ENCODE measurements around the gene ARFRP1.
"Not testable (repeated sequence)": the region's sequence is repeated elsewhere in the genome, so short reads cannot be mapped to it uniquely, and the experiment has no call there.

ARFRP1 gene

DNA sequence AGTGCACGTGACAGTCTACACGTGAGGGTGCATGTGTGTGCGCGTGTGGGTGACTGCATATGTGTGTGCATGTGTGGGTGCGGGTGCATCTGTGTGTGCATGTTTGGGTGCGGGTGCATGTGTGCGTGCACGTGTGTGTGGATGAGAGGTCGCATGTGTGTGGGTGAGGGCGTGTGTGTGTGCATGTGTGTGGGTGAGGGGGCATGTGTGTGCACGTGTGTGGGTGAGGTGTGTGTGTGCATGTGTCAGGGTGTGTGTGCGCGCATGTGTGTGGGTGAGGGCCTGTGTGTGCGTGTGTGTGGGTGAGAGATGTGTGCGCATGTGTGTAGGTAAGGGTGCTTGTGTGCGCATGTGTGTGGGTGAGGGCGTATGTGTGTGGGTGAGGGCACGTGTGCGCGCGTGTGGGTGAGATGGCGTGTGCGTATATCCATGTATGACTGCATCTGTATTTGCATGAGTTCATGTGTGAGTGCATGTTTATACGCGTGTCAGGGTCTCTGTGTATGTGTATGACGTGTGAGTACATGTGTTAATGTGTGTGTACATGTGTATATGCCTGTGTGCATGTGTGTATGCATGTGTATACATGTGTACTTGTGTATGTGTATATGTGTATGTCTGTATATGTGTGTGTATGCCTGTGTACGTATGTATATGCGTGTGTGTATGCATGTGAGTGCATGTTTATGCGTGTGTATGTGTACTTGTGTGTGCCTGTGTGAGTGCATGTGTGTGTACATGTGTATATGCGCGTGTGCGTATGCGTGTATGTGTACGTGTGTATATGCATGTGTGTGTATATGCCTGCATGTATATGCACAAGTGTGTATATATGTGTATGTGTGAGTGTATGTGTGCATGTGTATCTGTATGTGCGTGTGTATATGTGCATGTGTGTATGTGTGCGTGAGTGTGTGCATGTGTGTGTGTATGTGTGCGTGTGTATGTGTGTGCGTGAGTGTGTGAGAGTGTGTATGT, 24.6 kb upstream of the ARFRP1 start:
- DNase-seq, result no peak

GRCh38 chr20:63731410-63731809, 23.6 kb upstream of the ARFRP1 start:
- no peak for DNase-seq

GRCh38 chr20:63730189-63730733, 22.5 kb upstream of the ARFRP1 start:
- DNase-seq, result not testable (repeated sequence)

GRCh38 chr20:63722967-63723622, 15.3 kb upstream of the ARFRP1 start:
- not testable (repeated sequence) for DNase-seq

- DNase-seq, result no peak
Observed at GRCh38 chr20:63718996-63719395, 11.2 kb upstream of the ARFRP1 start.

DNA sequence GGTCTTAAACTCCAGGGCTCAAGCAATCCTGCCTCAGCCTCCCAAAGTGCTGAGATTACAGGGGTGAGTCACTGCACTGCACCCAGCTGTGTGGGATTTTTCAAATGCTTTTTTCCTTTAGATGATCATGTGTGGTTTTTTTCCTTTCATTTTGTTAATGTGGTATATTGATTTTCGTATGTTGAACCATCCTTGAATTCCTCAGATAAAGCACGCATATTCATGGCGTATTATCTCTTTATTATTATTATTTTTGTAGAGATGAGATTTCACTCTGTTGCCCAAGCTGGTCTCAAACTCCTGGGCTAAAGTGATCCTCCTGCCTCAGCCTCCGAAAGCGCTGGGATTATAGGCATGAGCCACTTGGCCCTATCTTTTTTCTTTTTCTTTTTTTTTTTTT, 7.1 kb upstream of the ARFRP1 start:
- DNase-seq, result no peak

DNA sequence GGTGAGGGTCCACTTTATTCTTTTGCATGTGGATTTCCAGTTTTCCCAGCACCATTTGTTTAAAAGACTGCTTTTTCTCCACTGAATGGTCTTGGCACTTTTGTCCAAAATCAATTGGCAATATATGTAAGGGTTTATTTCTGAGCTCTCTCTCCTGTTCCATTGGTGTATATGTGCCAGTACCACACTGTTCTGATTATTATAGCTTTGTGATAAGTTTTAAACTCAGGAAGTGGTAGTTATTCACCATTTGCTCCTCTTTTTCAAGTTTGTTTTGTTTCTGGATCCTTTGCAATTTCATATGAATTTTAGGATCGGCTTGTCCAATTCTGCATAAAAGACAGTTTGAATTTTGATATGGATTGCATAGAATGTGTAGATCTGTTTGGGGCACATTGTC, 4.4 kb upstream of the ARFRP1 start:
- no peak for DNase-seq

GRCh38 chr20:63711085-63711645, 3.4 kb upstream of the ARFRP1 start:
- DNase-seq, result no peak

- no peak for DNase-seq
Observed at GRCh38 chr20:63709149-63709527, 1.4 kb upstream of the ARFRP1 start.

GRCh38 chr20:63708301-63709148, 749 bp upstream of the ARFRP1 start:
- DNase-seq, result no peak

- peak; percentile 74 for DNase-seq
Observed at GRCh38 chr20:63706852-63707557, 771 bp downstream of the ARFRP1 start.

DNA sequence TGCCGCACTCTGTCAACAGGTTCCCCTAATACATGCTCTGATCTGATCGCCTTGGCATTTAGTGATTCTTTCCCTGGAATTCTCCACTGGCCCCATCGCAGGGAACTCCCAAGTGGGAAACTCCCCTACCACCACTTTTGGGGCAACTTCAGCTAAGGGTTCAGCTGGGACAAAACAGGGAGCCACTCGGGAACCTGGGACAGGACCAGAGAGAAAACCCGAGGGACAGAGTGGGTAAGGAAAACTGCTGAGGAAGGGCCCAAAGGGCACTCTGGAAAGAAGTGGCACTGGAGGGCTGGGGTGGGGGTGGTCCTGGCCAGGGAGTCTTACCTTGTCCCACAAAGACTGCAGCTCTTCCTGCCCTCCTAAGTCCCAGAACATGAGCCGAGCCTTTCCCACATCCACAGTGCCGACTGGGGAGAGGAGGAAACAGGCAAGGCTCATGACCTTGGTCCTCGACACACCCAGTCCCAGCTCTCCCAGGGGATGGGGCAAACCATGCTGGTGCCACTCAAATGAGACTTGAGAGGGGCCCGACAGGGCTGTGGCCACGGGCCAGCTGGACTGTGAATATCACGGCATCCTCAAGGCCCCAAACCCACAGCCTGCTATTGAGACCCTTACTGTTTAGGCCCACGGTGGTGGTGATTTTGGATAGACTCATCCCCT, 1.6 kb downstream of the ARFRP1 start:
- DNase-seq, result no peak

- no peak for DNase-seq
Observed at GRCh38 chr20:63705232-63706026, 2.3 kb downstream of the ARFRP1 start.

GRCh38 chr20:63704749-63705117, 3.0 kb downstream of the ARFRP1 start:
- no peak for DNase-seq

GRCh38 chr20:63703976-63704748, 3.6 kb downstream of the ARFRP1 start:
- no peak for DNase-seq

- DNase-seq, result no peak
Observed at GRCh38 chr20:63703471-63703975, 4.3 kb downstream of the ARFRP1 start.

GRCh38 chr20:63702751-63703470, 4.9 kb downstream of the ARFRP1 start:
- no peak for DNase-seq

GRCh38 chr20:63702036-63702665, 5.6 kb downstream of the ARFRP1 start:
- DNase-seq, result no peak

Measured in inflammatory macrophage treated with lipopolysaccharide for 4 hours (primary cell).